Loucy (cell line): Measurements from ENCODE around the gene MYH15.

Experiments used
- CTCF ChIP-seq: fragments of 200-600 bp; sonication (generic); conservative IDR thresholded peaks from 2 replicates; pipeline ENCODE4 v1.5.1; 2014; ENCODE audit warnings: mild to moderate bottlenecking, antibody characterized with exemption, low read length
- EZH2phosphoT487 ChIP-seq: fragments of 200-600 bp; IDR thresholded peaks from 2 replicates; pipeline ENCODE4 v1.6.1; 2018; ENCODE audit warnings: antibody characterized with exemption, mild to moderate bottlenecking, moderate library complexity, borderline replicate concordance

- TF ChIP-seq CTCF: no peak
- TF ChIP-seq EZH2phosphoT487: no peak
Observed at GRCh38 chr3:108342837-108343486, 167.4 kb downstream of the MYH15 start.
